ENCODE measurements around the gene SCN8A.

DNA sequence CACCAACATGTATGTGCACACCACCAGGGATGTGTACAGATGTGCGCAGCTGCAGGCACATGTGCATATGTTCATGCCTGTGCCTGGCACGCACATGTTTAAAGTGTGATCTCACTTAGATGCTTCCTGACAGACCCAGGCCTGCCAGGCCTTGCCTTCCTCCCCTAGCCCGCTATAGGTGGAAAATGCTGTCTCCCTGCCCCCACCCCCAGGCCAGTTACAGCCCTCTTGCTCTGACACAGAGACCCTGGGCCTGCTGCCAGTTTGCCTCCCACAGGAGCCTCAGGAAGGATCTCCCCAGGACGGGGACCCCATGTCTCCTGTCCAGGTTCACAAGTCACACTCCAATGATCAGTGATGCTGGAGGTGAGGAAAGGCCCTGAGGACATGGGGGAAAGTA, 235.8 kb downstream of the SCN8A start:
- TF ChIP-seq, protein P1, sequence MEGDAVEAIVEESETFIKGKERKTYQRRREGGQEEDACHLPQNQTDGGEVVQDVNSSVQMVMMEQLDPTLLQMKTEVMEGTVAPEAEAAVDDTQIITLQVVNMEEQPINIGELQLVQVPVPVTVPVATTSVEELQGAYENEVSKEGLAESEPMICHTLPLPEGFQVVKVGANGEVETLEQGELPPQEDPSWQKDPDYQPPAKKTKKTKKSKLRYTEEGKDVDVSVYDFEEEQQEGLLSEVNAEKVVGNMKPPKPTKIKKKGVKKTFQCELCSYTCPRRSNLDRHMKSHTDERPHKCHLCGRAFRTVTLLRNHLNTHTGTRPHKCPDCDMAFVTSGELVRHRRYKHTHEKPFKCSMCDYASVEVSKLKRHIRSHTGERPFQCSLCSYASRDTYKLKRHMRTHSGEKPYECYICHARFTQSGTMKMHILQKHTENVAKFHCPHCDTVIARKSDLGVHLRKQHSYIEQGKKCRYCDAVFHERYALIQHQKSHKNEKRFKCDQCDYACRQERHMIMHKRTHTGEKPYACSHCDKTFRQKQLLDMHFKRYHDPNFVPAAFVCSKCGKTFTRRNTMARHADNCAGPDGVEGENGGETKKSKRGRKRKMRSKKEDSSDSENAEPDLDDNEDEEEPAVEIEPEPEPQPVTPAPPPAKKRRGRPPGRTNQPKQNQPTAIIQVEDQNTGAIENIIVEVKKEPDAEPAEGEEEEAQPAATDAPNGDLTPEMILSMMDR (IDR thresholded peaks at IDR 0.05; ENCODE audit: extremely low read depth in 1 of 2, insufficient read depth in 1 of 2, low read depth in 1 of 2, low read length in 2 of 2) = no peak
- TF ChIP-seq, protein P2, sequence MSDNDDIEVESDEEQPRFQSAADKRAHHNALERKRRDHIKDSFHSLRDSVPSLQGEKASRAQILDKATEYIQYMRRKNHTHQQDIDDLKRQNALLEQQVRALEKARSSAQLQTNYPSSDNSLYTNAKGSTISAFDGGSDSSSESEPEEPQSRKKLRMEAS (IDR thresholded peaks at IDR 0.05; ENCODE audit: insufficient read depth, insufficient read length) = no peak
- TF ChIP-seq EZH2 (IDR thresholded peaks at IDR 0.05; ENCODE audit: borderline replicate concordance, low read depth, low read length, severe bottlenecking) = no peak

All from endothelial cell of umbilical vein (primary cell).